Ovary (tissue), 3 donors: ENCODE data around the gene MFNG.

Experiments
- POLR2A ChIP-seq: fragments of 450-650 bp; IDR thresholded peaks from one replicate; pipeline ENCODE4 v1.6.1; 2017; ENCODE audit warnings: antibody characterized with exemption, mild to moderate bottlenecking, moderate library complexity
- TF ChIP-seq, protein P1 (sequence below), 3 donors: fragments of 450-650 bp in 2 of 3; fragments of 200-600 bp in 1 of 3; IDR thresholded peaks; one replicate each; pipeline versions ENCODE4 v1.5.1 to v1.8.0; 2016 to 2022; ENCODE audit warnings: antibody characterized with exemption in 3 of 3, mild to moderate bottlenecking in 1 of 3
- donor health status: DM: no; HTN: no; CAD: no.

DNA sequence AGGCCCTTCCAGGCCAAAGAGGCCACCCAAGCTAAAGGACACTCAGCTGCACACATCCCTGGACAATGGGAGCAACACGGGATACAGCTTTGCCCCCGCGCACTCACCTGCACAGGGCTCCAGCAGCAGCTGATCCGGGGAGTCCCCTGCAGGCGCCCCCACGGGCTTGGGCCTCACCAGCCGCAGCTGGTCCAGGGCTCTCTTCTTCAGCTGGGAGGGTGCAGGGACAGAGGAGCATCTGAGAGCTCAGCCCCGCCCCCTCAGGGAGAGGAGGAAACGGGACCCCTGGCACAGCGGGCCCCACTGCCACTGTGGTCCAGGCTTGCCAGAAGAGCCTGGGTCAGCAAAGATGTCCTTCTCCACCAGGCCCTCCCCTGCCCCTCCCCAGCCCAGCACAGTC, 7.8 kb upstream of the MFNG start:
- TF ChIP-seq, protein P1, sequence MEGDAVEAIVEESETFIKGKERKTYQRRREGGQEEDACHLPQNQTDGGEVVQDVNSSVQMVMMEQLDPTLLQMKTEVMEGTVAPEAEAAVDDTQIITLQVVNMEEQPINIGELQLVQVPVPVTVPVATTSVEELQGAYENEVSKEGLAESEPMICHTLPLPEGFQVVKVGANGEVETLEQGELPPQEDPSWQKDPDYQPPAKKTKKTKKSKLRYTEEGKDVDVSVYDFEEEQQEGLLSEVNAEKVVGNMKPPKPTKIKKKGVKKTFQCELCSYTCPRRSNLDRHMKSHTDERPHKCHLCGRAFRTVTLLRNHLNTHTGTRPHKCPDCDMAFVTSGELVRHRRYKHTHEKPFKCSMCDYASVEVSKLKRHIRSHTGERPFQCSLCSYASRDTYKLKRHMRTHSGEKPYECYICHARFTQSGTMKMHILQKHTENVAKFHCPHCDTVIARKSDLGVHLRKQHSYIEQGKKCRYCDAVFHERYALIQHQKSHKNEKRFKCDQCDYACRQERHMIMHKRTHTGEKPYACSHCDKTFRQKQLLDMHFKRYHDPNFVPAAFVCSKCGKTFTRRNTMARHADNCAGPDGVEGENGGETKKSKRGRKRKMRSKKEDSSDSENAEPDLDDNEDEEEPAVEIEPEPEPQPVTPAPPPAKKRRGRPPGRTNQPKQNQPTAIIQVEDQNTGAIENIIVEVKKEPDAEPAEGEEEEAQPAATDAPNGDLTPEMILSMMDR (IDR thresholded peaks at IDR 0.05): no peak
- no peak for TF ChIP-seq POLR2A
